ENCODE measurements around the gene AACS. TPM values are rescaled to one million over a fixed set of nuclear protein-coding genes. Genes with fewer than 3 reads are reported as not detected.

The AACS gene
- total and polyA plus RNA-seq, 9 donors, result 7.5 to 37.8 (median 14.2) TPM

DNA sequence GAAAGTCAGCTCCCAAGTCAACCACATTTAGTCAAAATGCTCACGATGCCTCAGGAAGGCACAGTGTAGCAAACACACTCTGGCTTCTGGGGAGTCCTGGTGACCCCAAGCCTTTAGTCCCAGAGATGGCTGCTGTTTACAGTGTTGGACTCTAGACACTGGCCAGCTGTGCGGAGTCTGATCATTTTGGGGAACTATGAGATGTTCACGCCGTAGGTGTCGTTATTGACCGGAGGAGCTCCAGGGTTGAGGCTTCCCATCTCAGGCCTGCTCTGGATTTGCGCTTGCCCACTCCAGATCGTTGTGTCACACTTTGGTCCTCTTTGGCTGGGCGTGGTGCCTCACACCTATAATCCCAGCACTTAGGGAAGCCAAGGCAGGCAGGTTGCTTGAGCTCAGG is 44.1 kb upstream of the AACS start:
- intact Hi-C loops (cut with DNase I), result no loop called here
- Histone ChIP-seq H3K4me1 (ENCODE audit: insufficient read depth) (no peaks in the 10 kb centered on the region), H3K9me3 (no peaks in the 10 kb centered on the region), H3K27me3 (no peaks in the 10 kb centered on the region), H3K4me3 (no peak overlapping the region), H3K27ac (no peak overlapping the region), H3K36me3 (no peaks in the 10 kb centered on the region)
- no peak for DNase-seq
- WGBS, 3 donors, result 94 to 98% (median 97%) methylated on average over 9 of the region's 9 CpGs
- TF ChIP-seq, protein P1, sequence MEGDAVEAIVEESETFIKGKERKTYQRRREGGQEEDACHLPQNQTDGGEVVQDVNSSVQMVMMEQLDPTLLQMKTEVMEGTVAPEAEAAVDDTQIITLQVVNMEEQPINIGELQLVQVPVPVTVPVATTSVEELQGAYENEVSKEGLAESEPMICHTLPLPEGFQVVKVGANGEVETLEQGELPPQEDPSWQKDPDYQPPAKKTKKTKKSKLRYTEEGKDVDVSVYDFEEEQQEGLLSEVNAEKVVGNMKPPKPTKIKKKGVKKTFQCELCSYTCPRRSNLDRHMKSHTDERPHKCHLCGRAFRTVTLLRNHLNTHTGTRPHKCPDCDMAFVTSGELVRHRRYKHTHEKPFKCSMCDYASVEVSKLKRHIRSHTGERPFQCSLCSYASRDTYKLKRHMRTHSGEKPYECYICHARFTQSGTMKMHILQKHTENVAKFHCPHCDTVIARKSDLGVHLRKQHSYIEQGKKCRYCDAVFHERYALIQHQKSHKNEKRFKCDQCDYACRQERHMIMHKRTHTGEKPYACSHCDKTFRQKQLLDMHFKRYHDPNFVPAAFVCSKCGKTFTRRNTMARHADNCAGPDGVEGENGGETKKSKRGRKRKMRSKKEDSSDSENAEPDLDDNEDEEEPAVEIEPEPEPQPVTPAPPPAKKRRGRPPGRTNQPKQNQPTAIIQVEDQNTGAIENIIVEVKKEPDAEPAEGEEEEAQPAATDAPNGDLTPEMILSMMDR (IDR thresholded peaks at IDR 0.05), result no peak
- no peak for TF ChIP-seq POLR2A (IDR thresholded peaks at IDR 0.05)
- no peak for TF ChIP-seq EP300 (IDR thresholded peaks at IDR 0.05)

DNA sequence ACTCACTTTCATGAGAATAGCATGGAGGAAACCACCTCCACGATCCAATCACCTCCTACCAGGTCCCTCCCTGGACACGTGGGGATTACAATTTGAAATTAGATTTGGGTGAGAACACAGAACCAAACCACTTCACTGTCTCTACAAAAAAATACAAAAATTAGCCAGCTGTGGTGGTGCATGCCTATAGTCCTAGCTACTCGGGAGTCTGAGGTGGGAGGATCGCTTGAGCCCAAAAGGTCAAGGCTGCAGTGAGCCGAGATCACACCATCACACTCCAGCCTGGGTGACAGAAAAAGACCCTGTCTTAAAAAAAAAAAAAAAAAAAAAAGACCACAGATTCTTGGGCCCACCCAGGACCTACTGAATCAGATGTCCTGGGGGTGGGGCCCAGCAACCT is 43.5 kb upstream of the AACS start:
- H3K27ac ChIP-seq, result no peak overlapping the region
- no peaks in the 10 kb centered on the region for H3K4me1 ChIP-seq (ENCODE audit: insufficient read depth)
- DNase-seq, result no peak
- H3K9me3 ChIP-seq, result no peaks in the 10 kb centered on the region
- no peaks in the 10 kb centered on the region for H3K27me3 ChIP-seq
- 47 to 57% (median 49%) methylated on average over 5 of the region's 5 CpGs for WGBS, 3 donors
- TF ChIP-seq POLR2A (IDR thresholded peaks at IDR 0.05), result no peak
- TF ChIP-seq, protein P1 (IDR thresholded peaks at IDR 0.05), result no peak
- no peak for TF ChIP-seq EP300 (IDR thresholded peaks at IDR 0.05)
- no peak overlapping the region for H3K4me3 ChIP-seq
- intact Hi-C loops (cut with DNase I), result no loop called here
- H3K36me3 ChIP-seq, result no peaks in the 10 kb centered on the region

DNA sequence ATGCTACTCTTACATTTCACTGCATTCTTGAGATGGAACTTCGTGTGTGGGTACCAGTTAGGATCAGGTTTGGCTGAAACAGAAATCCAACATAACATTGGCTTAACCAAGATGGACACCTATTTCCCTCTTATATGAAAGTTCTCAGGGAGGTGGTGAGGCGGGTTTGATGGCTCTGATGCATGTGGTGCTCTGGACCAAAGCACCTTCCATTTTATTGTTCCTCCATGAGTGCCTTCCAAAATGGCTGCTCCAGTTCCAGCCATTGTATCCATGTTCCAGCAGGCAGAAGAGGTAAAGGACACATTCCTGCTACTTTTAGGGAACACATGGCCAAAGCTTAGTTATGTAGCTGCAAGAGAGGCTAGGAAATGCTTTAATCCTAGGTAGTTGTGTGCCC is 42.2 kb upstream of the AACS start:
- no peak overlapping the region for H3K4me3 ChIP-seq
- no peak for DNase-seq
- H3K36me3 ChIP-seq, result no peaks in the 10 kb centered on the region
- no peaks in the 10 kb centered on the region for H3K9me3 ChIP-seq
- H3K27me3 ChIP-seq, result no peaks in the 10 kb centered on the region
- WGBS, 3 donors, result 96 to 97% (median 97%) methylated on average over 2 of the region's 2 CpGs
- no peaks in the 10 kb centered on the region for H3K4me1 ChIP-seq (ENCODE audit: insufficient read depth)
- H3K27ac ChIP-seq, result no peak overlapping the region
- intact Hi-C loops (cut with DNase I), result no loop called here
- TF ChIP-seq, protein P1 (IDR thresholded peaks at IDR 0.05), result no peak
- TF ChIP-seq POLR2A (IDR thresholded peaks at IDR 0.05) (no peak), EP300 (IDR thresholded peaks at IDR 0.05) (no peak)

DNA sequence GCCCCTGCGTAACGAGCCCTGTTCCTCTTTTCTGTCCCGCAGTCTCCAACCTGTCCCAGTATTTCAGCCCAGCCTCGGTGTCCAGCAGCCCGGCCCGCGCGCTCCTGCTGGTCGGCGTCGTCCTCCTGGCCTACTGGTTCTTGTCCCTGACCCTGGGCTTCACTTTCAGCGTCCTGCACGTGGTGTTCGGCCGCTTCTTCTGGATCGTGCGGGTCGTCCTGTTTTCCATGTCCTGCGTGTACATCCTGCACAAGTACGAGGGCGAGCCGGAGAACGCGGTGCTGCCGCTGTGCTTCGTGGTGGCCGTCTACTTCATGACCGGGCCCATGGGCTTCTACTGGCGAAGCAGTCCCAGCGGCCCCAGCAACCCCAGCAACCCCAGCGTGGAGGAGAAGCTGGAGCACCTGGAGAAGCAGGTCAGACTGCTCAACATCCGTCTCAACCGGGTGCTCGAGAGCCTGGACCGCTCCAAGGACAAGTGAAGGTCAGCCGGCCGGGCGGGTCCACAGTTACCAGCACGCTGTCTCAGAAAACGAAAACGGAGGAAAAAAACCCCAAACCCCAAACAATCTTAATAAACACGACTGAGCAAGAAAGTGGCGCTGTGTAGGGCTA is 40.2 kb upstream of the AACS start:
- no peak for DNase-seq
- TF ChIP-seq POLR2A (IDR thresholded peaks at IDR 0.05), result no peak
- TF ChIP-seq, protein P1 (IDR thresholded peaks at IDR 0.05), result no peak
- TF ChIP-seq EP300 (IDR thresholded peaks at IDR 0.05), result no peak
- intact Hi-C loops (cut with DNase I), result no loop called here
- no peaks in the 10 kb centered on the region for H3K36me3 ChIP-seq
- 91 to 93% (median 92%) methylated on average over 43 of the region's 43 CpGs for WGBS, 3 donors
- H3K9me3 ChIP-seq, result no peaks in the 10 kb centered on the region
- H3K4me1 ChIP-seq (ENCODE audit: insufficient read depth), result no peaks in the 10 kb centered on the region
- H3K27me3 ChIP-seq, result no peaks in the 10 kb centered on the region
- H3K27ac ChIP-seq, result no peak overlapping the region
- H3K4me3 ChIP-seq, result no peak overlapping the region
